Lower leg skin (tissue), 3 donors: Measurements from ENCODE around the gene DPY19L2.
"Not testable (repeated sequence)": the region's sequence is repeated elsewhere in the genome, so short reads cannot be mapped to it uniquely, and the experiment has no call there.

ENCODE experiments used
- POLR2A ChIP-seq, 2 donors: fragments of 450-650 bp; IDR thresholded peaks; one replicate each; pipeline ENCODE4 v1.6.1; 2016 to 2017; ENCODE audit warnings: antibody characterized with exemption in 2 of 2, mild to moderate bottlenecking in 1 of 2, moderate library complexity in 1 of 2
- TF ChIP-seq, protein P1 (sequence below), 3 donors: fragments of 450-650 bp; IDR thresholded peaks; one replicate each; pipeline ENCODE4 v1.5.1; 2016; ENCODE audit warnings: antibody characterized with exemption in 3 of 3, mild to moderate bottlenecking in 3 of 3, moderate library complexity in 2 of 3

DNA sequence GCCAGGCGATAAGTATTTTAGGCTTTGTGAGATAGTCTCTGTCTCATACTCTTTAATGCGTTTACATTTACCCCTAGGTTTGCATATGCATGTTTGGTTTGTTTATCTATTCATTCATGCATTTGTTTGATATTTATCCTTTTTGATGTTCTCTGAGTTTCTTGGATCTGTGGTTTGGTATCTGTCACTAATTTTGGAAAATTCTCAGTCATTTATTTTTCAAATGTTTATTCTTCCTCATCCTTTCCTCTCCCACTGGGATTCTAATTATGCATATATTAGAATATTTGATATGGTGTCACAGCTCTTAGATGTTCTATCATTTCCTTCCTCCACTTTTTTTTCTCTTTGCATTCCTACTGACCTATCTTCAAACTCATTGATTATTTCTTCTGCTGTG is 11.9 kb downstream of the DPY19L2 start:
- TF ChIP-seq POLR2A (IDR thresholded peaks at IDR 0.05) = not testable (repeated sequence)
- TF ChIP-seq, protein P1, sequence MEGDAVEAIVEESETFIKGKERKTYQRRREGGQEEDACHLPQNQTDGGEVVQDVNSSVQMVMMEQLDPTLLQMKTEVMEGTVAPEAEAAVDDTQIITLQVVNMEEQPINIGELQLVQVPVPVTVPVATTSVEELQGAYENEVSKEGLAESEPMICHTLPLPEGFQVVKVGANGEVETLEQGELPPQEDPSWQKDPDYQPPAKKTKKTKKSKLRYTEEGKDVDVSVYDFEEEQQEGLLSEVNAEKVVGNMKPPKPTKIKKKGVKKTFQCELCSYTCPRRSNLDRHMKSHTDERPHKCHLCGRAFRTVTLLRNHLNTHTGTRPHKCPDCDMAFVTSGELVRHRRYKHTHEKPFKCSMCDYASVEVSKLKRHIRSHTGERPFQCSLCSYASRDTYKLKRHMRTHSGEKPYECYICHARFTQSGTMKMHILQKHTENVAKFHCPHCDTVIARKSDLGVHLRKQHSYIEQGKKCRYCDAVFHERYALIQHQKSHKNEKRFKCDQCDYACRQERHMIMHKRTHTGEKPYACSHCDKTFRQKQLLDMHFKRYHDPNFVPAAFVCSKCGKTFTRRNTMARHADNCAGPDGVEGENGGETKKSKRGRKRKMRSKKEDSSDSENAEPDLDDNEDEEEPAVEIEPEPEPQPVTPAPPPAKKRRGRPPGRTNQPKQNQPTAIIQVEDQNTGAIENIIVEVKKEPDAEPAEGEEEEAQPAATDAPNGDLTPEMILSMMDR (IDR thresholded peaks at IDR 0.05) = not testable (repeated sequence)
